ENCODE measurements around the gene VCAN.

VCAN gene

GRCh38 chr5:83577036-83577636 is 105.6 kb downstream of the VCAN start:
- Histone ChIP-seq H3K27me3 (ENCODE audit: control insufficient read depth, insufficient read depth, low read length) (no peaks in the 10 kb centered on the region), H3K36me3 (ENCODE audit: control insufficient read depth, insufficient read depth, low read length) (peaks cover 2% of the 10 kb centered on the region), H3K9me3 (ENCODE audit: control insufficient read depth, insufficient read depth, low read length) (no peaks in the 10 kb centered on the region), H3K4me3 (ENCODE audit: low read depth, low read length) (no peak overlapping the region), H3K9ac (ENCODE audit: low read depth, low read length) (no peak overlapping the region), H3K4me1 (ENCODE audit: control insufficient read depth, insufficient read depth, low read length) (no peaks in the 10 kb centered on the region)

GRCh38 chr5:83583859-83584258 is 112.3 kb downstream of the VCAN start:
- Histone ChIP-seq H3K9ac (ENCODE audit: low read depth, low read length) (no peak overlapping the region), H3K36me3 (ENCODE audit: control insufficient read depth, insufficient read depth, low read length) (no peaks in the 10 kb centered on the region), H3K9me3 (ENCODE audit: control insufficient read depth, insufficient read depth, low read length) (no peaks in the 10 kb centered on the region), H3K4me3 (ENCODE audit: low read depth, low read length) (no peak overlapping the region), H3K27me3 (ENCODE audit: control insufficient read depth, insufficient read depth, low read length) (no peaks in the 10 kb centered on the region), H3K4me1 (ENCODE audit: control insufficient read depth, insufficient read depth, low read length) (no peaks in the 10 kb centered on the region)

- H3K9ac ChIP-seq (ENCODE audit: low read depth, low read length), result no peak overlapping the region
- no peaks in the 10 kb centered on the region for H3K9me3 ChIP-seq (ENCODE audit: control insufficient read depth, insufficient read depth, low read length)
- no peaks in the 10 kb centered on the region for H3K27me3 ChIP-seq (ENCODE audit: control insufficient read depth, insufficient read depth, low read length)
- no peaks in the 10 kb centered on the region for H3K4me1 ChIP-seq (ENCODE audit: control insufficient read depth, insufficient read depth, low read length)
- no peaks in the 10 kb centered on the region for H3K36me3 ChIP-seq (ENCODE audit: control insufficient read depth, insufficient read depth, low read length)
- H3K4me3 ChIP-seq (ENCODE audit: low read depth, low read length), result no peak overlapping the region
These were observed 115.6 kb downstream of the VCAN start for GRCh38 chr5:83586874-83587776.

GRCh38 chr5:83589786-83590185 is 118.2 kb downstream of the VCAN start:
- no peaks in the 10 kb centered on the region for H3K9me3 ChIP-seq (ENCODE audit: control insufficient read depth, insufficient read depth, low read length)

DNA sequence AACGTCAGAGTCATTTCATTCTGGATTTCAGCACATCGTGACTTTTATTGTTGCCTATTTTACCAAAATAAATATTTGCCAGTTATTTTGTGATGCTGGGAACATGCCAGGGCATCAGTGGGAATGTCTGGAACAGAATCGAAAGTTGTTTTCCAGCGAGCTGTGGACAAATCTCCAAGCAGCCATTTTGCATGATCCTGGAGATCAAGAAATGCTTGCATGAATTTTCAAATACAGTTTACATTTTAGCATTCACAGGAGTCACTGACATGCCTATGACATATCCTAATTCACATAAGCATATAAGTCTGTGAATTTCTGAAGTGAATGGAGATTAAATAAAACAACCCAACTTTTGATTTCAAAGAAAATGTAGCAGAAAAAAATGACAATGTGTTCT is 119.4 kb downstream of the VCAN start:
- H3K9ac ChIP-seq (ENCODE audit: low read depth, low read length), result no peak overlapping the region
- no peaks in the 10 kb centered on the region for H3K27me3 ChIP-seq (ENCODE audit: control insufficient read depth, insufficient read depth, low read length)
- no peak overlapping the region for H3K4me3 ChIP-seq (ENCODE audit: low read depth, low read length)
- H3K9me3 ChIP-seq (ENCODE audit: control insufficient read depth, insufficient read depth, low read length), result no peaks in the 10 kb centered on the region
- H3K4me1 ChIP-seq (ENCODE audit: control insufficient read depth, insufficient read depth, low read length), result no peaks in the 10 kb centered on the region
- no peaks in the 10 kb centered on the region for H3K36me3 ChIP-seq (ENCODE audit: control insufficient read depth, insufficient read depth, low read length)

More at GRCh38 chr5:83589786-83590185, 118.2 kb downstream of the VCAN start:
- H3K9ac ChIP-seq (ENCODE audit: low read depth, low read length), result no peak overlapping the region
- H3K27me3 ChIP-seq (ENCODE audit: control insufficient read depth, insufficient read depth, low read length), result no peaks in the 10 kb centered on the region
- no peak overlapping the region for H3K4me3 ChIP-seq (ENCODE audit: low read depth, low read length)
- H3K36me3 ChIP-seq (ENCODE audit: control insufficient read depth, insufficient read depth, low read length), result no peaks in the 10 kb centered on the region
- H3K4me1 ChIP-seq (ENCODE audit: control insufficient read depth, insufficient read depth, low read length), result no peaks in the 10 kb centered on the region

- H3K4me1 ChIP-seq (ENCODE audit: control insufficient read depth, insufficient read depth, low read length), result no peaks in the 10 kb centered on the region
- no peak overlapping the region for H3K4me3 ChIP-seq (ENCODE audit: low read depth, low read length)
- no peaks in the 10 kb centered on the region for H3K9me3 ChIP-seq (ENCODE audit: control insufficient read depth, insufficient read depth, low read length)
- no peak overlapping the region for H3K9ac ChIP-seq (ENCODE audit: low read depth, low read length)
- no peaks in the 10 kb centered on the region for H3K36me3 ChIP-seq (ENCODE audit: control insufficient read depth, insufficient read depth, low read length)
- no peaks in the 10 kb centered on the region for H3K27me3 ChIP-seq (ENCODE audit: control insufficient read depth, insufficient read depth, low read length)
These were observed 123.7 kb downstream of the VCAN start for GRCh38 chr5:83595217-83595616.

DNA sequence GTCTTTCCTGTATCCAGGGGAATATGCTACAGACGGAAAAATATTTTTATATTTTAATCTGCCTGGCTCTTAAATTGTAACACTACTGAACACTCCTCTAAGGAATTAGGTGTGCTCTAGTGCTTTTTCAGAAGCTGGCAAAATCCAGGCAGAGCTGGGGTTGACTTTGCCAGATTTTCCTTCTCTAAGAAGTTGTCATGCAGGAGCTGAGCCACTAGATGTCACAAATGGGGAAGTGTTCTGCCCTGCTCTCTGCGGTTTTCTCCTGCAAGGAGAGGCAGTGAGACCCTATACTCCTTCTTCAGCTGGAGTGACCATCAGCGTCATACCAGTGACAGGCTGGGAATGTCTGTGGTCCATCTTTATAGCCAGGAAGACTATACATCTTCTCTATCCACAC is 136.6 kb downstream of the VCAN start:
- H3K9me3 ChIP-seq (ENCODE audit: control insufficient read depth, insufficient read depth, low read length), result no peaks in the 10 kb centered on the region
- H3K4me1 ChIP-seq (ENCODE audit: control insufficient read depth, insufficient read depth, low read length), result no peaks in the 10 kb centered on the region
- no peak overlapping the region for H3K4me3 ChIP-seq (ENCODE audit: low read depth, low read length)
- H3K36me3 ChIP-seq (ENCODE audit: control insufficient read depth, insufficient read depth, low read length), result no peaks in the 10 kb centered on the region
- no peak overlapping the region for H3K9ac ChIP-seq (ENCODE audit: low read depth, low read length)
- no peaks in the 10 kb centered on the region for H3K27me3 ChIP-seq (ENCODE audit: control insufficient read depth, insufficient read depth, low read length)

- no peaks in the 10 kb centered on the region for H3K27me3 ChIP-seq (ENCODE audit: control insufficient read depth, insufficient read depth, low read length)
- H3K36me3 ChIP-seq (ENCODE audit: control insufficient read depth, insufficient read depth, low read length), result no peaks in the 10 kb centered on the region
- no peaks in the 10 kb centered on the region for H3K4me1 ChIP-seq (ENCODE audit: control insufficient read depth, insufficient read depth, low read length)
- H3K9ac ChIP-seq (ENCODE audit: low read depth, low read length), result no peak overlapping the region
- H3K4me3 ChIP-seq (ENCODE audit: low read depth, low read length), result no peak overlapping the region
- H3K9me3 ChIP-seq (ENCODE audit: control insufficient read depth, insufficient read depth, low read length), result no peaks in the 10 kb centered on the region
These were observed 143.3 kb downstream of the VCAN start for GRCh38 chr5:83614841-83615240.

DNA sequence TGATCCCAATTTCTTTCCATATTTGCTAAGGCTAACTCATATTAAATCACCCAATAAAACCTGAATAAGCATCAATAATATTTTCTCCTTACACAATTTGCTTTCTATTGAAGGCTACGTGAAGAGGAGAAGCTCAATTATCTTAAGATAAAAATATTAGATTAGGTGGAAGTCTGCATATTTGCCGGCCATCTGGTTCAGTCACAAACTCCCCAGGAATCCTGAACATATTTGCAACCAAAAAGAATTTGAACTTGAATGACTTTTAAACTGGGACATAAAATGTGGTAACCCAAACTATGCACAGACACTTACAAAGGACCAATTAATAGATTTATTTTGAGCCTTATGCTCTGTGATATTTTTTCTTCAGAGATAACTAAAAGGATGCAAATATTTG is 156.8 kb downstream of the VCAN start:
- Histone ChIP-seq H3K4me3 (ENCODE audit: low read depth, low read length) (no peak overlapping the region), H3K4me1 (ENCODE audit: control insufficient read depth, insufficient read depth, low read length) (no peaks in the 10 kb centered on the region), H3K9me3 (ENCODE audit: control insufficient read depth, insufficient read depth, low read length) (no peaks in the 10 kb centered on the region), H3K36me3 (ENCODE audit: control insufficient read depth, insufficient read depth, low read length) (no peaks in the 10 kb centered on the region), H3K9ac (ENCODE audit: low read depth, low read length) (no peak overlapping the region), H3K27me3 (ENCODE audit: control insufficient read depth, insufficient read depth, low read length) (no peaks in the 10 kb centered on the region)
